LNCaP clone FGC (cell line): ENCODE results near the gene DDIT3.

Source experiments
- DNase-seq: peaks from one replicate; pipeline ENCODE4 v3.0.0-alpha.2; 2011; ENCODE audit warnings: low read depth
- H3K4me3 ChIP-seq: 2 replicates; pipeline ENCODE4 v1.5.1; 2011; ENCODE audit warnings: mild to moderate bottlenecking, low read depth, low read length, control low read depth
- CTCF ChIP-seq: IDR thresholded peaks from 2 replicates; pipeline ENCODE4 v1.5.1; 2012; ENCODE audit warnings: mild to moderate bottlenecking; ENCODE audit not compliant: control insufficient read depth, insufficient read depth; ENCODE audit errors: extremely low read depth

DDIT3 gene

GRCh38 chr12:57487597-57488401 is 32.5 kb downstream of the DDIT3 start, which contains the start of gene MARS1:
MARS1 (plus strand) TSS chr12:57488068; CDS start chr12:57488091, 23 bp downstream.
- TF ChIP-seq CTCF, result peak; percentile 38
- H3K4me3 ChIP-seq, result peak within 1 kb of the TSS; percentile 98
- peak; percentile 96 for DNase-seq

- DNase-seq, result no peak
- H3K4me3 ChIP-seq, result peak overlapping the region; percentile 98; the same call in 1 of the 2 replicates
- no peak for TF ChIP-seq CTCF
Measured at GRCh38 chr12:57487055-57487596, 33.2 kb downstream of the DDIT3 start.

- no peak for DNase-seq
- H3K4me3 ChIP-seq, result no peak overlapping the region
- no peak for TF ChIP-seq CTCF
Measured at GRCh38 chr12:57485695-57486094, 34.6 kb downstream of the DDIT3 start.

GRCh38 chr12:57483466-57483865 is 36.8 kb downstream of the DDIT3 start:
- TF ChIP-seq CTCF, result no peak
- H3K4me3 ChIP-seq, result no peak overlapping the region
- no peak for DNase-seq

- no peak overlapping the region for H3K4me3 ChIP-seq
- DNase-seq, result no peak
- TF ChIP-seq CTCF, result no peak
Measured at GRCh38 chr12:57481671-57482070, 38.6 kb downstream of the DDIT3 start.

- no peak for DNase-seq
- H3K4me3 ChIP-seq, result no peak within 1 kb of the TSS
- TF ChIP-seq CTCF, result no peak
Measured at GRCh38 chr12:57479376-57480115, 40.8 kb downstream of the DDIT3 start, which contains the start of gene ARHGAP9. ARHGAP9 (minus strand) TSS chr12:57479866; CDS start chr12:57479406, 460 bp downstream.
